Putamen (tissue), 1 donor: ENCODE results near the gene FAM151A.

ENCODE experiments used
- DNase-seq: peaks from one replicate; pipeline ENCODE4 v3.0.0-alpha.2; 2016; ENCODE audit warnings: low spot score

Gene FAM151A

GRCh38 chr1:54623216-54624007 lies at the start of gene FAM151A:
FAM151A (minus strand) TSS chr1:54623525; CDS start chr1:54623395, 130 bp downstream.
- DNase-seq: no peak

GRCh38 chr1:54671985-54672608 lies 48.8 kb upstream of the FAM151A start:
- peak; percentile 6 for DNase-seq

- no peak for DNase-seq
Measured at GRCh38 chr1:54668567-54668966, 45.2 kb upstream of the FAM151A start.

GRCh38 chr1:54667797-54668196 lies 44.5 kb upstream of the FAM151A start:
- DNase-seq: no peak

GRCh38 chr1:54666333-54666732 lies 43.0 kb upstream of the FAM151A start:
- DNase-seq: no peak

- DNase-seq: no peak
Measured at GRCh38 chr1:54665852-54666251, 42.5 kb upstream of the FAM151A start.

GRCh38 chr1:54664364-54664763 lies 41.0 kb upstream of the FAM151A start:
- no peak for DNase-seq

- no peak for DNase-seq
Measured at GRCh38 chr1:54663725-54664124, 40.4 kb upstream of the FAM151A start.

- no peak for DNase-seq
Measured at GRCh38 chr1:54658164-54658913, 35.0 kb upstream of the FAM151A start.

- DNase-seq: no peak
Measured at GRCh38 chr1:54653036-54653435, 29.7 kb upstream of the FAM151A start.

- no peak for DNase-seq
Measured at GRCh38 chr1:54652168-54652567, 28.8 kb upstream of the FAM151A start.

GRCh38 chr1:54651608-54652007 lies 28.3 kb upstream of the FAM151A start:
- DNase-seq: no peak

- no peak for DNase-seq
Measured at GRCh38 chr1:54650417-54650816, 27.1 kb upstream of the FAM151A start.

GRCh38 chr1:54649921-54650320 lies 26.6 kb upstream of the FAM151A start:
- no peak for DNase-seq

GRCh38 chr1:54649130-54649898 lies 26.0 kb upstream of the FAM151A start:
- no peak for DNase-seq

- DNase-seq: no peak
Measured at GRCh38 chr1:54645806-54646676, 22.7 kb upstream of the FAM151A start.

- no peak for DNase-seq
Measured at GRCh38 chr1:54643736-54644135, 20.4 kb upstream of the FAM151A start.

- DNase-seq: no peak
Measured at GRCh38 chr1:54640863-54641836, 17.8 kb upstream of the FAM151A start, which contains the start of gene MROH7. MROH7 (plus strand) TSS chr1:54641786; CDS start chr1:54652927, 11,141 bp downstream.

- DNase-seq: no peak
Measured at GRCh38 chr1:54640361-54640760, 17.0 kb upstream of the FAM151A start.
